ENCODE measurements around the gene NUDCD3.

The NUDCD3 gene

DNA sequence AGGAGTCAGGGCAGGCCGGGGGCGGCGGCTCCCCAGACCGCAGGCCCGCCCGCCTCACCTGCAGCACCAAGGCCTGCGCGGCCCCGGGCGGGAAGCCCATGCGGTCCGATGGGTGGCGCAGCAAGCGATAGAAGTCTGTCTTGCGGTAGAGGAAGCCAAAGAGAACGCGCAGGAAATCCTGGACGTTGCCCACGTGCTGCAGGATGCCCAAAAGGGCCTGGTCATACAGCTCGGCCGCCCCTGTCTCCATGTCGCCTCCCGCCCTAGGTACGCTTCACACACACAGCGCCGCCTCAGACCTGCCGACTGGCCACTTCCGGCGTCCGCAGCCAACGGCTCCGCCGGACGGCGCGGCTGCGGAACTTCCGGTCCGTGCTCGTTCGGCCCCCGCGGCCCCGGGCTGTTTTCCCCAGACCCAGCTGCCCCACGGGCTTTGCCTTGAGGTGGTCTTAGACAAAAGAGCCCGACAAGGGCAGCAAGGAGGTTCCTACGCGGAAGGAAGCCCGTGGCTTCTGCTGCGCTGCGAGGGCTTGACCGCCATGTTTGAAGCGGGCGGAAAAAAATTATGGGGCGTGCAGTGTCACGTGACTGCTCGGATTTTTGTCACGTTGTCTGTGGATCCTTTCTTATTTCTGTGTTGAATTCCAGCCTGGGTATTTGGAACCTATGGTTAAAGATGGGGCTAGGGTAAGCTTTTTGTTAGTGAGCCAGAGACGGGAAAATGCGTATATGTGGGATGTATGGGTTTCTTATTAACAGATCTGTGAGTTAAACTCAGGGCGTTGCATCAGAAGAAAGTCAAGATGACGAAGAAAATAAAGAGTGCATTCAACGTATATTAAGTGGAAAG, at the start of gene NUDCD3:
Gene NUDCD3, minus strand, starts transcription at position 308 of the 850 bp plus-strand sequence. Its CDS starts 58 bp downstream, at position 250.
- peak; percentile 66 to 76 (median 72) for DNase-seq

DNA sequence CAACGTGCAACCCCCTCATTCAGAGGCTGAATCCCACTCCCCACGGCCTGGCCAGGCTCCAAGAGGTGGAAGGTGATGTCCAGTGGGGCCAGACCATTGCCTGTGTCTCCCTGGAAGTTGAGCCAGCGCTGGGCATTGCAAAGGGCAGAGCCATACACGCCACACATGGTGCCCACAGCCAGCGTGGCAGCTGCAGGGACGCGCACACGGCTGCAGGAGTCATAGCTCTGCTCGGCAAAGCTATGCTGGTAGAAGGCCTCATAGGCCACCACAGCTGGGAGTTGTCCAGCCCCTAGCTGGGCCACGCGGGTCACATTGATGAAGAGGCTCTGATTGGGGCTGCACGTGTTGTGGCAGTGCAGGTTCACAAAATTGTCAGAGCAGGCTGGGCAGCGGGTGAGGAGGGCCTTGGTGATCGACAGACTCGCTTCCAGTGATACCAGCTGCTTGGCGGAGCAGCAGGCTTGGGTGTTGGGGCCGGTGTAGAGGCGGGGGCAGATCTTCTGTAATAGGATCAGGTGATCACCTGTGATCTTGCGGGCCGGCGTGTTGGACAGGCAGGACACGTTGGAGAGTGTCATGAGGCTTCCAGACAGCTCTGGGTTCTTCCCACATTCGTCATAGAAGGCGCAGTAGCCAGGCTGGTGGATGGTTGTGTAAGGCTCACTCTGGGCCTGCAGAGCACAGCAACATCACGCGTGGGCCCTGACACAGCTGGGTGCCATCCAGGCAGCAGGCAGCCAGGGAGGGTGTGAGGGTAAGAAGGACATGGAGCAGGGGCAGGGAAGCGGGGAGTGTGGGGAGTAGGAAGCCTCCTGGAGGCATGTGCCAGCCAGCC, 49.4 kb upstream of the NUDCD3 start:
- no peak for DNase-seq

DNA sequence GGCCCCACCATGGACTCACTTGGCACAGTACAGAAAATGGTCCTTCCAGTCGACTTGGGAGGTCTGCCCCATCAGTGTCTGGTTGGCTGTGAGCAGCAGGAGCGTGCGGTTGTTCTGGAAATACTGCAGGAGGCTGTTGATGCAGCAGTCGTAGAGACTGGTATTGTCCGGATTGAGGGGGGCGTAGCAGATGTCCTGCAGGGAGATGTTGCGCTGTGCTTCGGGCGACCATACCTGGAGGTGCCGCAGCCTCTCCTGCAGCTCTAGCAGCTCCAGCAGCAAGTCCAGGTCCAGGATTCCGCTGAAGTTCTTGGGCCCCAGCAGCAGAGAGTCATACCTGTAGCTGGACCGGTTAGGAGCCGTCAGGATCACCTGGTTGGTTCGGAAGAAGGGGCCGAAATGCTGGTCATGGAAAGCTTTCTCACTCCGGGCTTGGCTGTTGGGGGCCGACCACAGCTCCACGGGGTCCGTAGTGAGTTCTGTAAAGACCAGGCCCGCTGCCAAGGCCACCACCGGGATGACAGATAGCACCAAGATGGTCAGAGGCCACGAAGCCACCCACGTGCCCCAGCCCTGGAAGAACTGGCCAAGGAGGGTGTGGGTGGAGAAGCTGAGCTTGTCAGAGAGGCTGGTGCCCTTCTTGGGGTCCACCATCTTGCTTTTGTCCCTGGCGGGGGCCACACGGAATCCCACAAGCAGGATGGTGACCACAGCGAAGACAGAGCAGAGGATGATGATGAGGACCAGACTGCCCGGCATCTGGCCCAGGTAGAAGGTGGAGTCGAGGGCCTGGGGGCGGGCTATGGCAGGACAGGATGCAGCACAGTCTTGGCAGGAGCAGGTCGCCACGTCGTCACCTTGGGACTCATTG, 48.6 kb upstream of the NUDCD3 start:
- no peak for DNase-seq

GRCh38 chr7:44538093-44538797, 47.8 kb upstream of the NUDCD3 start:
- DNase-seq, result no peak

DNA sequence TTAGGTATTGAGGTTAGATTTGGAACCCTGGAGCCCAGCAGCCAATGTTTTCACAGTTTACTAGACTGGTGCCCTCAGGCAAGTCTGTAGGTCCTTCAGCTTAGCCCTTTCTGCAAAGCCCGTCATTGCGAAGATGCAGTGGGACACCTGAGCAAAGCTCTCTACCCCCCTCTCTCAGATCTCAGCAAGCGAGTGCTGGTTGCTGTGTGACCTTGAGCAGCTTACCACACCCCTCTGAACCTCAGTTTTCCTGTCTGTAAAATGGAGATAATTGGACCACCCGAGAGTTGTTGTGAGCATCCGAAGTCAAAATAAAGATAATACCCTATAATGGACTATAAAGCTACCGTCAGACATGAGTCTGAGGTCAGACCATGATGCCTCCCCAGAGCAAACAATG, 47.0 kb upstream of the NUDCD3 start:
- no peak for DNase-seq

- no peak for DNase-seq
Observed at GRCh38 chr7:44536090-44536489, 45.6 kb upstream of the NUDCD3 start.

DNA sequence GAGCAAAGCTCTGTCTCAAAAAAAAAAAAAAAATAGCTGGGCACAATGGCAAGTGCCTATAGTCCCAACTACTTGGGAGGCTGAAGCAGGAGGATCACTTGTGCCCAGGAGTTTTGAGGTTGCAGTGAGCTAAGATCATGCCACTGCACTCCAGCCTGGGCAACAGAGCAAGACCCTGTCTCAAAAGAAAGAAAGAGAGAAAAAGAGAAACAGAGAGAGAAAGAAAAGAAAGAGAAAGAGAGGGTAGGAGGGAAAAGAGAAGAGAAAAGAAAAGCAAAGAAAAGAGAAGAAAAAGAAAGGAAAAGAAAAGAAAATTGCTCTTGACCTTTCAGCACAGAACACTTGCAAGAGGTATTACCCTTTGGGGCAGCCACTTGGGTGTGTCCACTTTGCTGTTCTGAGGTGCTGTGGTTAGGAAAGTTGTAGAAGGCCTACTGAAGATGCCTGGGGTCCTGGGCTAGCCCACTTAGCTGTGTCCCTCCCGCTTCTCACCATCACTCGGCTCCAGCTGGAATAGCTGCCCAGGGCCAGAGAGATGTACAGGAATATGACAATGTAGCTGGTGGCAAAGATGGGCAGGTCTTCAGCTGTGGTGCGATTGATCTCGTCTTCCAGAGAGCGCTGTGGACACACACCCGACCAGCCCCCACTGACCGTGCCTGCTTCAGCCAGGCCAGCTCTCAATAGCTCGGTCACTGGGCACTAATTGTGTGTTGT, 45.0 kb upstream of the NUDCD3 start:
- DNase-seq, result no peak

DNA sequence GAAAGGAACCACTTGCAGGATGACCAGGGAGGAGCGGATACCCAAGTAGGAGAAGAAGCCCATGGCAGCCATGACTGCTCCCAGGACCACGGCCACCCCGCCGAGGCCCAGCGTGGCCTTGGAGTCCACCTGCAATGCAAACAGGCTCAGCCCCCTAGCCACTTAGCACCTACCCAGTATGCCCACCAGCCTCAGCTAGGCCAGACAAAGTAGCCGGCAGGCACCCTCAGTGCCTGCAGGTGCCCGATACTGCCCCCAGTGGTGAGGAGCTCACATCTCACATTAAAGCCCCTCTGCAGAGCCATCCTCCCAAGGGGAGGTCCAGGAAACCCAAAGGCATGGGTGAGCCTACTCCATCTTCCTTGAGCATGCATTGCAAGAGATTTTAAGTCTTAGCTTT, 44.0 kb upstream of the NUDCD3 start:
- DNase-seq, result no peak

DNA sequence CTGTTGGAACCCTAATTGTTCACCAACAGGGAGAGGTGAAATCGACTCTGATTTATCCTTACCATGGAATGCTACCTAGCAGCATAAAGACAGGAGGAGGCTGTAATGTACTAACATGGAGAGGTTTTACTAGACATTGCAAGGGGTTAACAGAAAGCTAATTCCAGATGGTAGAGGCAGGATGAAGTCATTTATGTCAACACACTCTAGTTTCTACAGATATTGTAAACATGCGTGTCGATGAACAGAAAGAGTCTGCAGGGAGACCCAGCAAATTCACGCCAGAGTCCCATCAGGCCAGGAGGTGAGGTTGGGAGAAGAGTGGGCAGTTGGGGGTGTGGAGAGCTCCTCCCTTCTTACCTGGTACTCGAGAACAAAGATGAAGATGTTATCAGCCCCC, 43.6 kb upstream of the NUDCD3 start:
- DNase-seq, result no peak

- DNase-seq, result no peak
Observed at GRCh38 chr7:44533301-44534055, 43.0 kb upstream of the NUDCD3 start.

DNA sequence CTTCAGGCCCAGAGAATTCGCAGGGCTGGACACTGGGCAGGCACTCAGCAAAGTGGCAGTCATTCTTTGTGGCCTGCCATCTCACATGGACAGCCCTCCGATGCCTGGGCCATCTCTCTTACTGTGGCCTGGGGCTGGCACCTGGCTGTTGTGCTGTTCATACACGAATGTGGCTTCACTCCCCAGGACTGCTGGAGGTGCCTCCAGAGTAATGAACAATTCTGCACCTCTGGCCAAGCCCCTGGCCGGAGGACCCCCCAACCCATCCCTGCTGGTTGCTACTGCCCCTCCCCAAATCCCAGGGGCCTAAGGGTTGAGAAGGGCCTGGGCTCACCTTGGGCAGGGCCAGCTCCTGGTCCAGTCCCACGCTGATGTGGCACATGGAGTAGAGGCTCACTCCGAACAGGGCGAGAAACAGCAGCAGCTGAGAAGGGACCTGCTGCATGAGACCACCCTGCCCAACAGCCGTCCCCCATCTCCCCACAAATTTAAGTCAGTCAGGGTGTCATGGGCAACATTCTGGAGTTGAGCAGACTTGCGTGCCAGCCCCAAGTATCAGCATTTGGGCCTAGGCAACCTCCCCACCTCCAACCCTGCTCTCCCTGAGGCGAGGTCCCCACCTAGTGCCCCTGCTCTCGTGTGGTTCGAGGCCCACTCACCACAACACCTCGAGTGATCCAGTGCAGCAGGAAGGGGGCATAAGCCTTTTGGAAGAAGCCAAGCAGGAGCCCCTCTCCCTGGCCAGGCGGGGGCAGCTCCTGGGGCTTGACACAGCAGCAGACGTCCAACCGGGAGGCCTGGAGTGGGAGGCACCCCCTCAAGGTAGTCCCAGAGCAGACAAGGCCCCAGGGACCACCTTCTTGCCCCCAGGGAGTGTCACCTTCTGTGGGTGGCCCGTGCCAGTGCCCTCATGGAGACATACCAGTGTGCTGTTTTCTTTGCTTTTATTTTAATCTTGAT, 41.2 kb upstream of the NUDCD3 start:
- no peak for DNase-seq

GRCh38 chr7:44530990-44531389, 40.5 kb upstream of the NUDCD3 start:
- no peak for DNase-seq

- DNase-seq, result no peak
Observed at GRCh38 chr7:44524811-44525388, 34.4 kb upstream of the NUDCD3 start.

DNA sequence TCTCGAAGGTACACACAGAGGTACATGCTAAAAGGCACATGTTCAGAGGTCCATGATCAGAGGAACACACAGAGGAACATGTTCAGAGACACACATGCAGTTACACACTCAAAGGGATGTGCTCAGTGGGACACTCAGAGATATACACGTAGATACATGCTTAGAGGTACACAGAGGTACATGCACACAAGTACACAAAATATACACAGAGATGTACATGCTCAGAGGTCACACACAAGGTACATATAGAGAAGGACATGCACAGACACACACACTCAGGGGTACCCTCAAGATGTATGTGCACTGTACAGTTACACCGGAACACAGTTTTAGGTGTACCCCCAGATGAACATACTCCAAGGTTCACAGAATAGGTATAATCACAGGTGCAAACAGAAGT, 31.9 kb upstream of the NUDCD3 start:
- DNase-seq, result no peak

- DNase-seq, result no peak
Observed at GRCh38 chr7:44521347-44522095, 31.1 kb upstream of the NUDCD3 start.

- DNase-seq, result no peak
Observed at GRCh38 chr7:44520574-44520973, 30.1 kb upstream of the NUDCD3 start.

- no peak for DNase-seq
Observed at GRCh38 chr7:44519546-44519945, 29.1 kb upstream of the NUDCD3 start.

GRCh38 chr7:44518761-44519160, 28.3 kb upstream of the NUDCD3 start:
- DNase-seq, result no peak

DNA sequence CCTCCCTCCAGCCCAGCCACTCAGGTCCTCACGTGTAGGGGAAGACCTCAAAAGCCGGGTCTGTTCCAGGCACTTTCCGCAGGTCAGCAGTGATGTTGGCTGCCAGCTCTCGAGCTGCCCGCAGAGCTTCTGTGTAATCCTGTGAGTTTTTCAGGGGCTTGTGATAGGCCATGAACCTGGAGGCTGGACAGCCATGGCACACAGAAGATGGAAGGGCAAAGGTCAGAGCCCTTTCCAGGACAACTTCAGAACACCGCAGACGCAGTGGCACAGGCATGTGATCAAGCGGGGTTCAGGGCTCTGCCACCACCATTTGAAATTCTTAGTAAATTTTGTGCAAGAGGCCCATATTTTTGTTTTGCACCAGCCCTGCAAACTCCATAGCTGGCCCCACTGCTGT, 26.7 kb upstream of the NUDCD3 start:
- no peak for DNase-seq
